LoVo (cell line): ENCODE data around the gene NCSTN.
A peak's percentile ranks its signal among the peaks of the same experiment; 100 is the strongest.

Experiments used
- DNase-seq: peaks from one replicate; pipeline ENCODE4 v3.0.0-alpha.2; 2016; ENCODE audit warnings: low spot score

Gene NCSTN

GRCh38 chr1:160342953-160343869 lies at the start of gene NCSTN, which contains the start of gene COPA:
TSS of gene NCSTN (plus strand) at chr1:160343383. CDS start at chr1:160343397, 14 bp downstream.
TSS of gene COPA (minus strand) at chr1:160343250. CDS start at chr1:160343170, 80 bp downstream.
- peak; percentile 94 for DNase-seq

- no peak for DNase-seq
Measured at GRCh38 chr1:160296036-160296435, 47.1 kb upstream of the NCSTN start.

- DNase-seq = no peak
Measured at GRCh38 chr1:160300173-160300572, 43.0 kb upstream of the NCSTN start.

GRCh38 chr1:160307118-160307791 lies 35.9 kb upstream of the NCSTN start:
- no peak for DNase-seq

- no peak for DNase-seq
Measured at GRCh38 chr1:160308451-160309184, 34.6 kb upstream of the NCSTN start.

- no peak for DNase-seq
Measured at GRCh38 chr1:160309185-160309557, 34.0 kb upstream of the NCSTN start.

- no peak for DNase-seq
Measured at GRCh38 chr1:160309571-160309970, 33.6 kb upstream of the NCSTN start.

- DNase-seq = no peak
Measured at GRCh38 chr1:160315359-160315758, 27.8 kb upstream of the NCSTN start.

GRCh38 chr1:160322831-160323230 lies 20.4 kb upstream of the NCSTN start:
- no peak for DNase-seq

- DNase-seq = no peak
Measured at GRCh38 chr1:160325252-160325651, 17.9 kb upstream of the NCSTN start.

GRCh38 chr1:160326418-160326817 lies 16.8 kb upstream of the NCSTN start:
- no peak for DNase-seq

- no peak for DNase-seq
Measured at GRCh38 chr1:160328184-160328583, 15.0 kb upstream of the NCSTN start.

- DNase-seq = no peak
Measured at GRCh38 chr1:160330119-160330518, 13.1 kb upstream of the NCSTN start.

GRCh38 chr1:160332516-160332915 lies 10.7 kb upstream of the NCSTN start:
- no peak for DNase-seq

- no peak for DNase-seq
Measured at GRCh38 chr1:160338580-160338979, 4.6 kb upstream of the NCSTN start.

- no peak for DNase-seq
Measured at GRCh38 chr1:160340146-160340545, 3.0 kb upstream of the NCSTN start.

- no peak for DNase-seq
Measured at GRCh38 chr1:160340866-160341265, 2.3 kb upstream of the NCSTN start.

- peak; percentile 30 for DNase-seq
Measured at GRCh38 chr1:160342526-160342925, 657 bp upstream of the NCSTN start.

GRCh38 chr1:160344241-160344640 lies 1.1 kb downstream of the NCSTN start:
- no peak for DNase-seq

- DNase-seq = no peak
Measured at GRCh38 chr1:160344936-160345335, 1.8 kb downstream of the NCSTN start.

- no peak for DNase-seq
Measured at GRCh38 chr1:160346463-160346862, 3.3 kb downstream of the NCSTN start.

GRCh38 chr1:160346958-160347357 lies 3.8 kb downstream of the NCSTN start:
- no peak for DNase-seq

- no peak for DNase-seq
Measured at GRCh38 chr1:160351629-160352028, 8.4 kb downstream of the NCSTN start.
